Stimulated activated effector memory CD8-positive, alpha-beta T cell treated with anti-CD3 and anti-CD28 coated beads, Interleukin-12 subunit alpha, Interleukin-12 subunit beta, amount 100 ng/mL, for 72 hours (primary cell): ENCODE data around the gene ELMO2.

Experiments
- ATAC-seq: fragments of 150-1000 bp; cut with Tn5 transposase; 2 replicates; pipeline ENCODE4 v1.10.0; 2021
- DNase-seq, 2 donors: peaks; one replicate each; pipeline ENCODE4 v3.0.0; 2021 to 2022; ENCODE audit warnings: low spot score in 2 of 2
- H3K27ac Mint-ChIP-seq: one replicate; pipeline ENCODE4 v1.8.0; 2022; ENCODE audit warnings: mild to moderate bottlenecking, mixed read lengths
- H3K36me3 Mint-ChIP-seq: one replicate; pipeline ENCODE4 v1.8.0; 2022; ENCODE audit warnings: mild to moderate bottlenecking, mixed read lengths
- H3K4me1 Mint-ChIP-seq: one replicate; pipeline ENCODE4 v1.8.0; 2022; ENCODE audit warnings: mixed read lengths
- H3K4me3 Mint-ChIP-seq: one replicate; pipeline ENCODE4 v1.8.0; 2022; ENCODE audit warnings: mild to moderate bottlenecking, mixed read lengths
- H3K9me3 Mint-ChIP-seq: one replicate; pipeline ENCODE4 v1.8.0; 2022; ENCODE audit warnings: mixed read lengths

Gene ELMO2

GRCh38 chr20:46343348-46343974 is 63.0 kb downstream of the ELMO2 start:
- Mint-ChIP-seq H3K9me3 (no peaks in the 10 kb centered on the region), H3K36me3 (peaks cover 5% of the 10 kb centered on the region), H3K4me1 (peaks cover 25% of the 10 kb centered on the region), H3K4me3 (peak overlapping the region; percentile 28), H3K27ac (peak overlapping the region; percentile 52)
- DNase-seq (no peak), ATAC-seq (peak; percentile 31)

DNA sequence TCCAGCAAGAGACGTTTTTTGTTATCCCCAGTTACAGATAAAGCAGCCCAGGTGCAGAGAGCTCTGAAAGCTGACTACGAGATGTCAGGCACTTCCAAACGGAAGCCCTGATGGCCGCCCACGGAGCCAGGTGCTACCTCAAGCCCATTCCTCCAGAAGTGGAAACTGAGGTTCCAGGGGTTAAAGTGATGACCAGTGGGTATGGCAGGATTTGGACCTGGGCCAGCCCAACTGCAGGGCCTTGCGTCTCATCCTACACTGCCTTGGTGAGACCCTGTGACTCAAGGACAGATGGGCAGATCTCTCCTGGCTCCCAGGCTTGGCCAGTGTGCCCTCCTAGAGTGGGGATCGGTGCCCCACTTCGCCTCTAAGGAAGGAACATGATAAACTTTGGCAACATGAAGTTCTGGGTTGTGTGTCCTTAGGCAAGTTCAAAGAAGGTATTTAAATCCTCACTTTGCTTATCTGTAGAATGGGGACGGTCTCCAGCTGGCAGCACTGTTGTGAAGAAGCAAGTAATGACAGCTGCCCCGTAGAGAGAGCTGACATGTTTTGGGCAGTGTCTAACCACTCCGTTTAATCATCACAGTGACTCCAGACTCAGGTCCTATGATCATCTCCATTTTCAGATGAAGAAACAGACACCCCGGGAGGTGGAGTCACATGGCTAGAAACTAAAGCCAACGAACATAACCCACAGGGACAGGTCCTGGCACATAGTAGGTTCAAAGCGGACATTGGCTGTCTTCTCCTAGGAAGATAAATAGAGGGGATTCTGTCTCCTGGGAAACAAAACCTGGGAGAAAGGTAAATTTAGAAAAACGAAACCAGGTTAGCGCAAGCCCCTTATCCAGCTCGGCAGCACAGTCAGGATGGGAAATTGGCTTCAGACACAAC is 63.7 kb downstream of the ELMO2 start:
- peaks cover 5% of the 10 kb centered on the region for H3K36me3 Mint-ChIP-seq
- H3K4me1 Mint-ChIP-seq: peaks cover 25% of the 10 kb centered on the region
- ATAC-seq (peak; percentile 51), DNase-seq (no peak)
- peak overlapping the region; percentile 28 for H3K4me3 Mint-ChIP-seq
- H3K27ac Mint-ChIP-seq: peak overlapping the region; percentile 52
- H3K9me3 Mint-ChIP-seq: no peaks in the 10 kb centered on the region

GRCh38 chr20:46342010-46342378 is 64.4 kb downstream of the ELMO2 start:
- no peak overlapping the region for H3K27ac Mint-ChIP-seq
- H3K4me3 Mint-ChIP-seq: no peak overlapping the region
- peaks cover 25% of the 10 kb centered on the region for H3K4me1 Mint-ChIP-seq
- peaks cover 3% of the 10 kb centered on the region for H3K36me3 Mint-ChIP-seq
- DNase-seq (no peak), ATAC-seq (no peak)
- H3K9me3 Mint-ChIP-seq: no peaks in the 10 kb centered on the region

GRCh38 chr20:46341074-46342009 is 65.1 kb downstream of the ELMO2 start:
- Mint-ChIP-seq H3K4me3 (no peak overlapping the region), H3K27ac (no peak overlapping the region), H3K9me3 (no peaks in the 10 kb centered on the region), H3K36me3 (no peaks in the 10 kb centered on the region), H3K4me1 (peaks cover 25% of the 10 kb centered on the region)
- DNase-seq: no peak
- no peak for ATAC-seq

GRCh38 chr20:46339037-46339436 is 67.4 kb downstream of the ELMO2 start:
- H3K4me3 Mint-ChIP-seq: no peak overlapping the region

GRCh38 chr20:46336735-46337134 is 69.7 kb downstream of the ELMO2 start:
- Mint-ChIP-seq H3K36me3 (no peaks in the 10 kb centered on the region), H3K4me3 (no peak overlapping the region), H3K4me1 (no peaks in the 10 kb centered on the region), H3K9me3 (no peaks in the 10 kb centered on the region), H3K27ac (no peak overlapping the region)
- ATAC-seq: no peak
- DNase-seq: no peak

More at GRCh38 chr20:46339037-46339436, 67.4 kb downstream of the ELMO2 start:
- Mint-ChIP-seq H3K36me3 (no peaks in the 10 kb centered on the region), H3K4me1 (peaks cover 18% of the 10 kb centered on the region), H3K9me3 (no peaks in the 10 kb centered on the region), H3K27ac (no peak overlapping the region)
- DNase-seq: no peak
- ATAC-seq: no peak

DNA sequence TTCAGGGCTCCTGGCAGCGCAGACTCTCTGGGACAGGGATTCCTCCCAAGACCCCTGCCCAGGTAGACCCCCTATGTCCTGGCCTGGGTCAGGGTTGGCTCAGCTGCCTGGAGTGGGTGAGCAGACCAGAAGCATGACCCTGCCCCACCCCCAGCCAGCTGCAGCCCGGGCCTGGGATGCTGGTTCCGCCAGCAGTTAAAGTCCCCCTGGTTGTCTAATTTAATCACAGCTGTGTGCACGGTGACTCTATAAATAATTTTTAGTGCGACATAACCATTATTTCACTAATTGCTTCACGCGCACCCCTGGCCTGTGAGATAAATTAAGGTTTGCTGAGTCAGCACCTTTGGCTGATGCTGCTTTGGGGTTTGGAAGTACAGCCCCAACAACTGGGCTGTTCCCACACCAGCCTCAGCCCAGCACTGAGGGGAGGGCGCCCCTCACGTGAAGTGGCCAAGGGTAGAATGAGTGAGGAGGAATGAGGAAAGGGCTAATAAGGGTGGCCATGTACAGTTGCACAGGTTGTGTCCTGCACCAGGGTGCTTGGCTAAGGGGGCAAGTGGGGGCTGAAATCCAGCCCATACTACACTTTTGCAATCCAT is 72.0 kb downstream of the ELMO2 start:
- Mint-ChIP-seq H3K4me3 (no peak overlapping the region), H3K27ac (no peak overlapping the region), H3K9me3 (no peaks in the 10 kb centered on the region), H3K36me3 (no peaks in the 10 kb centered on the region), H3K4me1 (no peaks in the 10 kb centered on the region)
- DNase-seq (no peak), ATAC-seq (no peak)

- no peaks in the 10 kb centered on the region for H3K4me1 Mint-ChIP-seq
- no peaks in the 10 kb centered on the region for H3K36me3 Mint-ChIP-seq
- no peak overlapping the region for H3K27ac Mint-ChIP-seq
- no peaks in the 10 kb centered on the region for H3K9me3 Mint-ChIP-seq
- no peak overlapping the region for H3K4me3 Mint-ChIP-seq
- ATAC-seq (no peak), DNase-seq (no peak)
Observed at GRCh38 chr20:46333161-46333991, 73.0 kb downstream of the ELMO2 start.

DNA sequence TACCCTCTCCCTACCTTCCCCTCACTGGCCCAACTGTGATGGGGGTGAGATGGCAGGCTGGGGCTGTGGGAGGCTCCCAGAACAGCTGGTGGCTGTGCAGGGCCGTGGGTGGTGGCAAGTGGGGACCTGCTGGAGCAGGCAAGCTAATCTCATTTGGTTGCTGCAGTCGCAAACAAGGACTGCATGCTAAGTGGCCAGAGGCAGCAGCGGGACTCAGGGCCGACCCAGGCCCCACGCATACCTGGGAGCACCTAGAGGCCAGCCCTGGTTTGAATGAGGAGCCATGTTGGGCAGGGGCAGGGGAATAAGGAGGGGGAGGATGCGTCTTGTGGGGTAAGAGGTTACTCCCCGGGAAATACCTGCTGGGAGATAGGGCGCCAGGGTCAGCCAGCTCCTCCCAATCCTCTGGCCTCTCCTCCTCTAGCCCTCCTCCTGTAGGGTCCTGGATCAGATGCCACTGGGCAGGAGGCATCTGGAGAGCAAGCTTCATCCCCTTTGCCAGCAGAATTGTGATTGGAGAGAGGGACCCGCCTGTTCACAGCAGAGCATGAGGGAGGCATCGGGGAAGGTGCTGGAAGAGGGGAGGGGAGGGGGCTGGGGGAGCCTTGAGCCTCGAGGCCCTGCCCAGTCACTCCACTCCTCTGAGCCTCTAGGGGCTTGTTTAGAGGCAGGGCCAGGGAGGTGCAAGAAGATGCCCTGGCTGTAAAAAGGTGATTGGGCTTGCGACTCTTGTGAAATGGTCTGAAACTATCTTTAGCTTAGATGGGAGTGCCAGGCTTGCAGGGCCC is 73.8 kb downstream of the ELMO2 start:
- H3K27ac Mint-ChIP-seq: no peak overlapping the region
- no peaks in the 10 kb centered on the region for H3K36me3 Mint-ChIP-seq
- no peaks in the 10 kb centered on the region for H3K4me1 Mint-ChIP-seq
- DNase-seq (no peak), ATAC-seq (no peak)
- no peak overlapping the region for H3K4me3 Mint-ChIP-seq
- no peaks in the 10 kb centered on the region for H3K9me3 Mint-ChIP-seq

DNA sequence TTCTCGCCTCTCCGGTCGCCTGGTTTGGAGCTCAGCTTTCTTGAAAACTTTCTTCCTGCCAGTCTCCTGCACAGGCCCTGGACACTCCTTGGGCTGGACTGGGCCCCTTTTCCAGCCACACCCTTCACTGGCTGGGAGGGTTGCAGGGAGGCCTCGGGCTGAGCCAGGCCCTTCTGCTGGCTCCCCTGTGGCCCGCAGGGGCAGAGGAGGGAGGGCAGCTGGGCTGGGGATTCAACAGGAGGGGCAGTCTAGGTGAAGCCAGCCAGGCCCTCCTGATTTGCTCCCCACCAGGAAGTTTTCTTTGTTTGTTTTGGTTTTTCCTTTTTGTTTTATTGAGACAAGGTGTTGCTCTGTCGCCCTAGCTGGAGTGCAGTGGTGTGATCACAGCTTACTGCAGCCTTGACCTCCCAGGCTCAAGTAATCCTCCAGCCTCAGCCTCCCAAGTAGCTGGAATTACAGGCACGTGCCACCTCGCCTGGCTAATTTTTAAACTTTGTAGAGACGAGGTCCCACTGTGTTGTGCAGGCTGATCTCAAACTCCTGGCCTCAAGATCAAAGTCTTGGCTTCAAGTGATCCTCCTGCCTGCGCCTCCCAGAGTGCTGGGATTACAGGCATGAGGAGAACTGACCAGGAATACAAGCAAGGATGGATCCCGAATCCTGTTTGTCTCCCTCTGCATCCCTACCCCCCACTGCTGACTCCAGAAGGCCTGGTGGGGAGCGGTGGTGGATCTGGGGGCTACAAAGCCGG is 74.6 kb downstream of the ELMO2 start:
- ATAC-seq: no peak
- no peaks in the 10 kb centered on the region for H3K36me3 Mint-ChIP-seq
- no peak overlapping the region for H3K27ac Mint-ChIP-seq
- no peak overlapping the region for H3K4me3 Mint-ChIP-seq
- no peak for DNase-seq
- no peaks in the 10 kb centered on the region for H3K9me3 Mint-ChIP-seq
- no peaks in the 10 kb centered on the region for H3K4me1 Mint-ChIP-seq

DNA sequence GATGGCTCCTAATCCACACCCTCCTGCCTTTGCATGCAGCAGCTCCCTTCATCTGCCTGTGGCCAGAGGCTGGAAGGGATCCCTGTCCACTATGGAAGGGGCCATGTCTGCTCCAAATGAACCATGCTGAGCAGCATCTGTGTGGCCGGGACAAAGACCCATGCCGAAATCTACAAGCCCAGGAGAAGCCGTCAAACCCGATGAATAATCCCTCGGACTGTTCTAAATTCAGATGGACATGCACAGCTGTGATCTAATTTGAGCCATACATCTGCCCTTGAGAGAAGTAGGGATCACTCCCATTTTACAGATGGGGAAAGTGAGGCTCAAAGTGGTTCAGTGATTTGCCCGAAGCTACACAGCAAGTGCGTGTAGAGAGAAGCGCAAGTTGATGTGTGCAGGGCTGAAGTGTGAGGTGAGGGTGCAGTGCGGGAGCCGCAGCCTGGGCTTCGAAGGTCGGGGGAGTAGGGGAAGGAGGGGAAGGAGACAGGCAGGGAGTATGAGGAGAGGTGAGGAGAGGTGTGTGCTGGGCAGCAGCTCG is 75.5 kb downstream of the ELMO2 start:
- DNase-seq (no peak), ATAC-seq (no peak)
- Mint-ChIP-seq H3K27ac (no peak overlapping the region), H3K9me3 (no peaks in the 10 kb centered on the region), H3K4me1 (no peaks in the 10 kb centered on the region), H3K4me3 (no peak overlapping the region), H3K36me3 (no peaks in the 10 kb centered on the region)

DNA sequence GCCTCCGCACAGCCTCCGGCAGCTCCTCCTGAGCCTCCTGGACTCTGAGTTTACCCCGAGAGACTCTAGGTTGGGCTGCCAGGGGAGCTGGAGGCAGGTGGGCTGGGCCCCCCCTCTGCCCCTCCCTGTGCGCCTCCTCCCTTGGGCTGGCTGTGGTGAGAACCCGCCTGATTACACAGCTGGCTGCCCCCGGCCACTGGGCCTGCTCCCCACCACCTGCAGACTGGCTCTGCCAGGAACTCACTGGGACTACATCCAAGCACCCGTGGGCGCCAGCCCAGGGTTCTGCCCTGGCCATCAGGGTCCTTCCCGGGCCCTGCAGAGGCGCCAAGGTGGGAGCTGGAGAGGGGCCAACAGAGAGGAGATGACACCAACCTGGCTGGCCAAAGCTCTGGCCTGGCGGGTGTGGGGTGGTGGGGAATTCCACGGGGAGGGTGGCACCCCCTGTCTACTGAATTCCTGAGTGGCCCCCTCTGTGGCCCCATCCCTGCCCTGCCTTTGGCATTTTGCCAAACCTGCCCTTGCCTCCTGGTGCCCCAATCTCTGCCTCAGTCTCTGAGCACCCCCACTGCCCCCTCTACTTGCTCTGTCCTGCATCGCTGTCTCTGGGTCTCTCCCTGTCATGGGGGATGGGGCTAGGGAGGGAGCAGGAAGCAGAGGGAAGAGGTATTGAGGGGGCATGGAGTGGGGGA is 76.2 kb downstream of the ELMO2 start:
- H3K4me1 Mint-ChIP-seq: no peaks in the 10 kb centered on the region
- H3K9me3 Mint-ChIP-seq: no peaks in the 10 kb centered on the region
- no peak overlapping the region for H3K27ac Mint-ChIP-seq
- no peak overlapping the region for H3K4me3 Mint-ChIP-seq
- H3K36me3 Mint-ChIP-seq: no peaks in the 10 kb centered on the region
- no peak for ATAC-seq
- no peak for DNase-seq
